Panc1 (cell line): ENCODE measurements around the gene ITGAL. TPM values are rescaled to one million over a fixed set of nuclear protein-coding genes. Genes with fewer than 3 reads are reported as not detected.

Source experiments
- ATAC-seq: fragments of 200-7000 bp; cut with Tn5 transposase; 2 replicates; pipeline ENCODE4 v1.9.1; 2020; ENCODE audit warnings: mild to moderate bottlenecking, moderate library complexity
- BruUV-seq: library from RNA; stranded (reverse); fragments of 400-500 nt; replicated peaks from 2 replicates; lab custom pipeline; 2021; lab: Mats Ljungman, UMichigan
- CTCF ChIA-PET: fragments of 300-600 bp; sonication (Branson Sonifier 250); formaldehyde crosslinking; loops from one replicate; lab custom pipeline; 2022; ENCODE audit warnings: antibody characterized with exemption; lab: Charles Lee
- POLR2A ChIA-PET: fragments of 300-600 bp; sonication (Branson Sonifier 250); formaldehyde crosslinking; loops from one replicate; lab custom pipeline; 2022; ENCODE audit warnings: antibody characterized with exemption; lab: Charles Lee
- DNase-seq: peaks from one replicate; pipeline ENCODE4 v3.0.0-alpha.2; 2010; ENCODE audit warnings: low read depth, low spot score
- H3K27ac ChIP-seq: 2 replicates; pipeline ENCODE4 v1.5.1; 2011; ENCODE audit warnings: mild to moderate bottlenecking, low read length, inconsistent platforms
- H3K27me3 ChIP-seq: fragments of 200-500 bp; sonication (Bioruptor generic); 2 replicates; pipeline ENCODE4 v1.6.0; 2014; ENCODE audit warnings: low read length, inconsistent platforms; ENCODE audit not compliant: control insufficient read depth, insufficient read depth
- H3K36me3 ChIP-seq: fragments of 200-500 bp; sonication (Bioruptor generic); 2 replicates; pipeline ENCODE4 v1.5.1; 2014; ENCODE audit warnings: inconsistent platforms, mild to moderate bottlenecking, low read length, moderate library complexity; ENCODE audit not compliant: control insufficient read depth, insufficient read depth
- H3K4me1 ChIP-seq: 2 replicates; pipeline ENCODE4 v1.5.1; 2011; ENCODE audit warnings: inconsistent platforms, mild to moderate bottlenecking, low read length, moderate library complexity; ENCODE audit not compliant: control insufficient read depth, insufficient read depth
- H3K4me3 ChIP-seq, 2 experiments: 2 replicates each; pipeline ENCODE4 v1.5.1; 2011 to 2012; ENCODE audit warnings: low read depth in 2 of 2, low read length in 2 of 2, mild to moderate bottlenecking in 2 of 2, inconsistent platforms in 1 of 2, moderate library complexity in 1 of 2
- H3K9me3 ChIP-seq: fragments of 200-500 bp; sonication (Bioruptor generic); 2 replicates; pipeline ENCODE4 v1.5.1; 2014; ENCODE audit warnings: low read depth, mild to moderate bottlenecking, inconsistent platforms, low read length, moderate library complexity; ENCODE audit not compliant: control insufficient read depth, insufficient read depth
- POLR2AphosphoS5 ChIP-seq: IDR thresholded peaks from 2 replicates; pipeline ENCODE4 v1.6.1; 2012; ENCODE audit warnings: mild to moderate bottlenecking, low read depth, low read length, moderate library complexity
- SIN3A ChIP-seq: IDR thresholded peaks from 2 replicates; pipeline ENCODE4 v1.6.1; 2012; ENCODE audit warnings: low read depth, mild to moderate bottlenecking, low read length, moderate library complexity, borderline replicate concordance; ENCODE audit not compliant: insufficient read depth
- TCF7L2 ChIP-seq: IDR thresholded peaks from 2 replicates; pipeline ENCODE4 v1.6.1; 2011; ENCODE audit warnings: mild to moderate bottlenecking, low read depth, low read length, inconsistent platforms
- in situ Hi-C: cut with HindIII; loops from 2 replicates; pipeline ENCODE4 v1.10.0; 2016; ENCODE audit warnings: low sequenced_read_pairs, low pct_unique_long_range_greater_than_20kb
- intact Hi-C: fragments of 100-400 bp; cut with micrococcal nuclease; formaldehyde crosslinking; loops from one replicate; pipeline ENCODE4 v1.10.0; 2022; ENCODE audit not compliant: unreplicated experiment
- total RNA-seq: library from RNA; stranded (reverse); gene quantifications from one replicate; pipeline ENCODE4 v1.2.1, GENCODE V29; 2021; ENCODE audit not compliant: unreplicated experiment
- TF ChIP-seq, protein P1 (sequence below): fragments of 450-650 bp; IDR thresholded peaks from 2 replicates; pipeline ENCODE4 v1.5.1; 2017; ENCODE audit warnings: mild to moderate bottlenecking
- TF ChIP-seq, protein P2 (sequence below), 2 experiments: IDR thresholded peaks; 2 replicates each; pipeline ENCODE4 v1.6.1; 2011 to 2012; ENCODE audit warnings: low read depth in 2 of 2, control low read depth in 1 of 2, low read length in 1 of 2, mild to moderate bottlenecking in 1 of 2, moderate library complexity in 1 of 2; ENCODE audit not compliant: insufficient read depth in 1 of 2

The ITGAL gene
- total RNA-seq, 1 experiment from 2014 or later: 0.54 TPM

DNA sequence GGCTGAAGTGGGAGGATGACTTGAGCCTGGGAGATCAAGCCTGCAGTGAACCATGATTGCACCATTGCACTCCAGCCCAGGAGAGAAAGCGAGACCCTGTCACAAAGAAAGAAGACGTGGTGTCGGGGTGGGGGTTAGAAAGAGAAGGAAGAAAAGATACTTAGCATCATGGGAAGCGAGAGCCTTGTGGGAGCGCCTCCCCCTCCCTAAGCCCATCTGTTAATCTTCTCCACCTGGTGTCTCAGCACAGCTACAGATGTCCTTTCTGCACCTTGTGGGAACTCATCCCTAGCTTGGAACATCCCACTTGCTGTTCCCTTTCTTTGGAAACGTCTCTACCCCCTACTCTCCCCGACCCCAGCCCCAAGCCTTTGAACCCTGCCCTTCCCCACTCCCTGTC is 93.0 kb downstream of the ITGAL start:
- Histone ChIP-seq H3K9me3 (no peaks in the 10 kb centered on the region), H3K27ac (no peak overlapping the region), H3K36me3 (no peaks in the 10 kb centered on the region), H3K27me3 (no peaks in the 10 kb centered on the region), H3K4me3 (no peak overlapping the region), H3K4me1 (peaks cover 4% of the 10 kb centered on the region; the same call in 1 of the 2 replicates)
- POLR2A ChIA-PET: interaction anchor here (0.5 kb wide), 1 partner anchor 14 kb away, joined by 3 read pairs; no protein-coding TSS in a partner anchor
- no peak for TF ChIP-seq SIN3A
- TF ChIP-seq, protein P1, sequence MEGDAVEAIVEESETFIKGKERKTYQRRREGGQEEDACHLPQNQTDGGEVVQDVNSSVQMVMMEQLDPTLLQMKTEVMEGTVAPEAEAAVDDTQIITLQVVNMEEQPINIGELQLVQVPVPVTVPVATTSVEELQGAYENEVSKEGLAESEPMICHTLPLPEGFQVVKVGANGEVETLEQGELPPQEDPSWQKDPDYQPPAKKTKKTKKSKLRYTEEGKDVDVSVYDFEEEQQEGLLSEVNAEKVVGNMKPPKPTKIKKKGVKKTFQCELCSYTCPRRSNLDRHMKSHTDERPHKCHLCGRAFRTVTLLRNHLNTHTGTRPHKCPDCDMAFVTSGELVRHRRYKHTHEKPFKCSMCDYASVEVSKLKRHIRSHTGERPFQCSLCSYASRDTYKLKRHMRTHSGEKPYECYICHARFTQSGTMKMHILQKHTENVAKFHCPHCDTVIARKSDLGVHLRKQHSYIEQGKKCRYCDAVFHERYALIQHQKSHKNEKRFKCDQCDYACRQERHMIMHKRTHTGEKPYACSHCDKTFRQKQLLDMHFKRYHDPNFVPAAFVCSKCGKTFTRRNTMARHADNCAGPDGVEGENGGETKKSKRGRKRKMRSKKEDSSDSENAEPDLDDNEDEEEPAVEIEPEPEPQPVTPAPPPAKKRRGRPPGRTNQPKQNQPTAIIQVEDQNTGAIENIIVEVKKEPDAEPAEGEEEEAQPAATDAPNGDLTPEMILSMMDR: no peak
- in situ Hi-C loops (no loop called here), intact Hi-C loops (no loop called here)
- ATAC-seq (no peak), DNase-seq (no peak)
- no TSS peak for BruUV-seq
- CTCF ChIA-PET: no interaction called here

DNA sequence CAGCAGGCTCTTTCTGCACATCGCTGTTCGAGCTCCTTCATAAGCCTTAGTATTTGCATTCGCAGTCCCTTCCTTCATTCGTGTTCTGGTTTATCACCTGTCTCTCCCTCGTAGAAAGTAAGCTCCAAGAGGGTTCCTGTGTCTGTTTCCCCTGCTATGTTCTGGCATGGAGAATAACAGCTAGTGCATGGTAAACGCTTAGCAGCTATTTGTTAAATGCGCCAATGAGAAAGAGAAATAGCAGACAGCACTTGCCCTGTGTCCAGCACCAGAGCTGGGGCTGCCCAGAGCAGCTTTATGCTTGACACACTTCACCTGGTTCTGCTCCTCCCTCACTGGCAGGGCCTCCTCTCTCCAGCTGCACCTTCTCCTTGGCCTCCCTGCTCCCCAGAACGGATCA is 93.4 kb downstream of the ITGAL start:
- Histone ChIP-seq H3K4me3 (no peak overlapping the region), H3K4me1 (peaks cover 7% of the 10 kb centered on the region), H3K36me3 (no peaks in the 10 kb centered on the region), H3K9me3 (no peaks in the 10 kb centered on the region), H3K27ac (no peak overlapping the region), H3K27me3 (no peaks in the 10 kb centered on the region)
- no TSS peak for BruUV-seq
- TF ChIP-seq, protein P2, sequence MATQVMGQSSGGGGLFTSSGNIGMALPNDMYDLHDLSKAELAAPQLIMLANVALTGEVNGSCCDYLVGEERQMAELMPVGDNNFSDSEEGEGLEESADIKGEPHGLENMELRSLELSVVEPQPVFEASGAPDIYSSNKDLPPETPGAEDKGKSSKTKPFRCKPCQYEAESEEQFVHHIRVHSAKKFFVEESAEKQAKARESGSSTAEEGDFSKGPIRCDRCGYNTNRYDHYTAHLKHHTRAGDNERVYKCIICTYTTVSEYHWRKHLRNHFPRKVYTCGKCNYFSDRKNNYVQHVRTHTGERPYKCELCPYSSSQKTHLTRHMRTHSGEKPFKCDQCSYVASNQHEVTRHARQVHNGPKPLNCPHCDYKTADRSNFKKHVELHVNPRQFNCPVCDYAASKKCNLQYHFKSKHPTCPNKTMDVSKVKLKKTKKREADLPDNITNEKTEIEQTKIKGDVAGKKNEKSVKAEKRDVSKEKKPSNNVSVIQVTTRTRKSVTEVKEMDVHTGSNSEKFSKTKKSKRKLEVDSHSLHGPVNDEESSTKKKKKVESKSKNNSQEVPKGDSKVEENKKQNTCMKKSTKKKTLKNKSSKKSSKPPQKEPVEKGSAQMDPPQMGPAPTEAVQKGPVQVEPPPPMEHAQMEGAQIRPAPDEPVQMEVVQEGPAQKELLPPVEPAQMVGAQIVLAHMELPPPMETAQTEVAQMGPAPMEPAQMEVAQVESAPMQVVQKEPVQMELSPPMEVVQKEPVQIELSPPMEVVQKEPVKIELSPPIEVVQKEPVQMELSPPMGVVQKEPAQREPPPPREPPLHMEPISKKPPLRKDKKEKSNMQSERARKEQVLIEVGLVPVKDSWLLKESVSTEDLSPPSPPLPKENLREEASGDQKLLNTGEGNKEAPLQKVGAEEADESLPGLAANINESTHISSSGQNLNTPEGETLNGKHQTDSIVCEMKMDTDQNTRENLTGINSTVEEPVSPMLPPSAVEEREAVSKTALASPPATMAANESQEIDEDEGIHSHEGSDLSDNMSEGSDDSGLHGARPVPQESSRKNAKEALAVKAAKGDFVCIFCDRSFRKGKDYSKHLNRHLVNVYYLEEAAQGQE (IDR thresholded peaks at IDR 0.05; ENCODE audit: insufficient read depth in 1 of 2, low read depth in 2 of 2, low read length in 1 of 2): no peak
- TF ChIP-seq, protein P1: no peak
- TF ChIP-seq POLR2AphosphoS5 (no peak), TCF7L2 (no peak), SIN3A (no peak)
- intact Hi-C loops: no loop called here
- in situ Hi-C loops: no loop called here
- ChIA-PET POLR2A (interaction anchor here (0.5 kb wide), 1 partner anchor 14 kb away, joined by 3 read pairs; no protein-coding TSS in a partner anchor), CTCF (no interaction called here)
- ATAC-seq: no peak
- no peak for DNase-seq
